Fibroblast of villous mesenchyme (primary cell): ENCODE measurements around the gene GPR3. TPM values are rescaled to one million over a fixed set of nuclear protein-coding genes. Genes with fewer than 3 reads are reported as not detected.
"Not testable (repeated sequence)": the region's sequence is repeated elsewhere in the genome, so short reads cannot be mapped to it uniquely, and the experiment has no call there.

Experiments used
- DNase-seq: peaks from one replicate; pipeline ENCODE4 v3.0.0-alpha.2; 2010; ENCODE audit warnings: low read depth
- H3K4me3 ChIP-seq: 2 replicates; pipeline ENCODE4 v1.5.1; 2011; ENCODE audit warnings: low read depth, mild to moderate bottlenecking, low read length
- CTCF ChIP-seq: IDR thresholded peaks from 2 replicates; pipeline ENCODE4 v1.5.1; 2012; ENCODE audit warnings: low read depth, mild to moderate bottlenecking, low read length; ENCODE audit not compliant: insufficient read depth
- total RNA-seq: library from RNA; depleted of rRNA; stranded (reverse); fragments of >200 nt; gene quantifications from 2 replicates; pipeline ENCODE4 v1.2.3, GENCODE V29; 2012

The GPR3 gene
- total RNA-seq, 1 donor, result 0.86 TPM

- TF ChIP-seq CTCF, result no peak
- no peak for DNase-seq
- H3K4me3 ChIP-seq, result no peak overlapping the region
These were observed 11.4 kb upstream of the GPR3 start for GRCh38 chr1:27380766-27381733.

- no peak for TF ChIP-seq CTCF
- DNase-seq, result no peak
These were observed 10.3 kb upstream of the GPR3 start for GRCh38 chr1:27381969-27382762.

GRCh38 chr1:27383039-27383605, 9.3 kb upstream of the GPR3 start, which contains the start of gene CD164L2:
TSS of gene CD164L2 (minus strand) at chr1:27383333. CDS start at chr1:27383239, 94 bp downstream.
- H3K4me3 ChIP-seq, result no peak within 1 kb of the TSS
- no peak for TF ChIP-seq CTCF
- DNase-seq, result no peak

More at GRCh38 chr1:27381969-27382762, 10.3 kb upstream of the GPR3 start:
- no peak overlapping the region for H3K4me3 ChIP-seq

- no peak for DNase-seq
- no peak for TF ChIP-seq CTCF
- no peak overlapping the region for H3K4me3 ChIP-seq
These were observed 8.8 kb upstream of the GPR3 start for GRCh38 chr1:27383661-27384060.

GRCh38 chr1:27384797-27385196, 7.6 kb upstream of the GPR3 start:
- not testable (repeated sequence) for DNase-seq, H3K4me3 ChIP-seq

GRCh38 chr1:27388337-27389005, 4.0 kb upstream of the GPR3 start:
- no peak overlapping the region for H3K4me3 ChIP-seq
- peak; percentile 48 for DNase-seq
- peak; percentile 90 for TF ChIP-seq CTCF
